ENCODE data around the gene HNF4A.

Gene HNF4A

DNA sequence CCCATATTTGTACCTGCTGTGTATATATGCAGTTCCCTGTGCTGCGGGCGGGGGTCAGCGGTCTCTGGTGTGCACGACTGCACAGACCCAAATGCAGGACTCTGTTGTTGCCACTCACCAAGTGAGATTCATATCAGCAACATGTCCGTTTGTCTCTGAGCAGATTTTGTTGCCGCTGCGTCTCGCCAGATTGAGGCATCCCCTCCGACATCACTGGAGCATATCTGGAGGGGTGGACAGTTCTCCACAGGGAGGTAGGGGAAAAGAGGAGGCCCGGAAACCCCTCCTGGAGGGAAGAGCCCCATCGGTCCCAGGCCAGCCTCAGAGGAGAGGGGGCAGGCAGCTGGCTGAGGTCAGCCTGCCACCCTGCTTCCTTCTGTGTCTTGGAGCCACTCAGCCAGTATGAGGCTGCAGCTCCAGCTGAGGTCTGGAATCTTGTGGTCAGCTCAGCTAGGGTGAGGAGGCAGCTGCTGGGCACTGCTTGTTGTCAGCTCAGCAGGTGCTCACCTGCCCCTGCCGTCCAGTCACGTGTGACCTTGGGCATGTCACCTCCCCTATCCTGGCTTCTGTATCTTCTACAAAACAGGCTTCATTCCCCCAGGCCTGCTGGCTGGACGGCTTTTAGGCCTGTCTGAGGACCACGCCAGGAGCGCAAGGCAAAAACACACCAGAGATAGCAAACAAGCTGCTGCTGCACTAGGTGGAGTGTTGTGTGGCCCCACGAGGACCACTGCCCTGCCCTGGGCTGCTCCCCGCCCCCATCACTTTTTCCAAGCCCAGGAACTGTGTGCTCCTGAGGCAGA lies 47.1 kb downstream of the HNF4A start:
- no peak for DNase-seq
- no peaks in the 10 kb centered on the region for H3K36me3 ChIP-seq (ENCODE audit: insufficient read depth, low read length)
- H3K9me3 ChIP-seq (ENCODE audit: insufficient read depth, low read length, severe bottlenecking), result no peaks in the 10 kb centered on the region
- H3K27me3 ChIP-seq (ENCODE audit: insufficient read depth, low read length, poor library complexity), result peaks cover 11% of the 10 kb centered on the region
- H3K4me3 ChIP-seq (ENCODE audit: low read depth in 1 of 2, low read length in 2 of 2), result no peak overlapping the region
- TF ChIP-seq CTCF (IDR thresholded peaks at IDR 0.05; ENCODE audit: borderline replicate concordance, extremely low read depth, low read length, poor library complexity, severe bottlenecking), result no peak
- no peak for TF ChIP-seq EZH2 (IDR thresholded peaks at IDR 0.05; ENCODE audit: borderline replicate concordance, low read depth, low read length, severe bottlenecking)
- H2AFZ ChIP-seq (ENCODE audit: low read depth, low read length), result no peak overlapping the region
- no peak overlapping the region for H3K9ac ChIP-seq (ENCODE audit: low read depth, low read length)
- no peak for ATAC-seq (ENCODE audit: insufficient read depth, low read depth)
- H3K4me2 ChIP-seq (ENCODE audit: insufficient read depth, low read length), result no peak overlapping the region
- H3K4me1 ChIP-seq (ENCODE audit: insufficient read depth, low read length), result no peaks in the 10 kb centered on the region
- H3K79me2 ChIP-seq (ENCODE audit: insufficient read depth, low read length), result no peaks in the 10 kb centered on the region
- H3K27ac ChIP-seq (ENCODE audit: low read length), result no peak overlapping the region
- H4K20me1 ChIP-seq (ENCODE audit: insufficient read depth, low read length), result no peaks in the 10 kb centered on the region; the same call in 1 of the 2 replicates

DNA sequence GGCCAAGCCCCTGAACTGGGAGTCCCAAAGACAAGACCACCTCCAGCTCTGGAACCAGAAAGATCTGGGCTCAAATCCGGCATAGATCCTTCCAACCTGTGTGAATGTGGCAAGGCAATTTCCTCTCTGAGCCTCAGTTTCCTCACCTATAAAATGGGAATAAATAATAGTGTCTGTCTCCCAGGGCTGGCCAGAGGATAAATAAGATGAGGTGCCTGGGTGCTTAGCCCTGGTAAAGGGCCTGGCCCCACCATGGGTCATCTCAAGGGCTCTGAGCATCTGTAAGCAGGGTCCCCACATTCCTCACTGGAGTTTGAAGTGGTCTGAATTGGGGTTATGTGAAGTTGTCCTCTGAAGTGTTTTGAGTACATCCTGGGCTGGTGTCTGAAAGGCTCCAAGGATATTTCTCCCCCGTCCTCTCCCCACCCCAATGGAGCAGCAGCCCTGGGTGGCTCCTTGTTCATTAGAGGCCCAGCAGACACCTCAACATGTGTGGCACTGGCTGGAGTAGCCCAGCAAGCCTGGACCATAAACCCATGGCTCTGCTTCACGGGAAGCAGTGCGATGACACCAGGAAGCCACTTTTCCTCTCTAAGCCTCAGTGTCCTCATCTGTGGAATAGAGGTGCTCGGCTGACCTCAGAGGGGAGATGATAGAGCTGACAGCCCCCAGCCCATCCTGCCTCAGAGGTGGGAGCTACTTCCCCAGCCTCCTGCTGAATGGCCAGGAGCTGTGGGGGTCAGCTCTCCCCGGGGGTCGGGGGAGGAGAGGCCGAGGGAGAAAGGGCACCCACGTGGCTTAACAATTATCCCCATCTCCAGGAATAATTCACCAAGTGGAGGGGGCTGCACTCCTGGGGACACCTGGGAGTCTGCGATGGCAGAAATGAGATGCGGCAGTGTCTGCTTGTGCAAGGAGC lies 48.0 kb downstream of the HNF4A start:
- no peaks in the 10 kb centered on the region for H3K4me1 ChIP-seq (ENCODE audit: insufficient read depth, low read length)
- no peaks in the 10 kb centered on the region for H3K9me3 ChIP-seq (ENCODE audit: insufficient read depth, low read length, severe bottlenecking)
- no peak overlapping the region for H3K27ac ChIP-seq (ENCODE audit: low read length)
- H3K27me3 ChIP-seq (ENCODE audit: insufficient read depth, low read length, poor library complexity), result peaks cover 8% of the 10 kb centered on the region
- no peak overlapping the region for H2AFZ ChIP-seq (ENCODE audit: low read depth, low read length)
- no peaks in the 10 kb centered on the region; the same call in 1 of the 2 replicates for H4K20me1 ChIP-seq (ENCODE audit: insufficient read depth, low read length)
- H3K4me2 ChIP-seq (ENCODE audit: insufficient read depth, low read length), result no peak overlapping the region
- H3K4me3 ChIP-seq (ENCODE audit: low read depth in 1 of 2, low read length in 2 of 2), result no peak overlapping the region
- no peak overlapping the region for H3K9ac ChIP-seq (ENCODE audit: low read depth, low read length)
- ATAC-seq (ENCODE audit: insufficient read depth, low read depth) (no peak), DNase-seq (no peak)
- H3K36me3 ChIP-seq (ENCODE audit: insufficient read depth, low read length), result no peaks in the 10 kb centered on the region
- TF ChIP-seq EZH2 (IDR thresholded peaks at IDR 0.05; ENCODE audit: borderline replicate concordance, low read depth, low read length, severe bottlenecking) (no peak), CTCF (IDR thresholded peaks at IDR 0.05; ENCODE audit: borderline replicate concordance, extremely low read depth, low read length, poor library complexity, severe bottlenecking) (no peak)
- no peaks in the 10 kb centered on the region for H3K79me2 ChIP-seq (ENCODE audit: insufficient read depth, low read length)

DNA sequence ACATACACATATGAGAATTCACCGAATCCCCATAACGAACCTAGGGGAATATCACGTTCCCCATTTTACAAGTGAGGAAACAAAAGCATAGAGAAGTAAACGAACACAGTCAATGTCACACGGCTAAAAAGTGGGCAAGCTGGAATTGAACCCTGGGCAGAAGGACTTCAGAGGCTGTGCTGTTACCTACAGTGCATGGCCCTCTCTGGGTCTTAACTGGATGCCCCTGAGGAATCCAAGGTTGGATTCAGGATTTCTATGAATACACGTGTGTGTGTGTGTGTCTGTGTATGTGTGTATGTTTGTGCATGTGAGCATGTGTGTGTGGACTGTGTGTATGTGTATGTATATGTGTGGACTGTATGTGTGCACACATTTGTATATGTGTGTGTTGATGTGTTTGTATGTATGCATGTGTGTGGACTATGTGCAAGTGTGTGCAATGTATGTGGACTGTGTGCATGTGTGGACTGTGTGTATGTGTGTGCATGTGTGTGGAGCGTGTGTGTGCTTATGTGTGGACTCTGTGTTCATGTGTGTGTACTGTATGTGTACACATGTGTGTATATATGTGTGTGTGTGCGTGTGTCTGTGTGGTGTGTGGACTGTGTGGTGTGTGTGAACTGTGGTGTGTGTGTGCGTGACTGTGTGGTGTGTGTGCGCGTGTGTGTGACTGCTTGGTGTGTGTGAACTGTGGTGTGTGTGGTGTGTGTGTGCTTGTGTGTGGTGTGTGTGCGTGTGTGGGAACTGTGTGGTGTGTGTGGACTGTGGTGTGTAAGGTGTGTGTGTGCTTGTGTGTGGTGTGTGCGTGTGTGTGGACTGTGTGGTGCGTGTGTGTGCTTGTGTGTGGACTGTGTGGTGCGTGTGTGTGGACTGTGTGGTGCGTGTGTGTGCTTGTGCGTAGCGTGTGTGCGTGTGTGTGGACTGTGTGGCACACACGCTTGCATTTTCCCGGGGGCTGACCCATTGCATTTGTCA lies 49.0 kb downstream of the HNF4A start:
- Histone ChIP-seq H3K27ac (ENCODE audit: low read length) (no peak overlapping the region), H4K20me1 (ENCODE audit: insufficient read depth, low read length) (no peaks in the 10 kb centered on the region; the same call in 1 of the 2 replicates), H3K4me2 (ENCODE audit: insufficient read depth, low read length) (no peak overlapping the region), H3K9me3 (ENCODE audit: insufficient read depth, low read length, severe bottlenecking) (no peaks in the 10 kb centered on the region), H3K4me1 (ENCODE audit: insufficient read depth, low read length) (no peaks in the 10 kb centered on the region), H3K27me3 (ENCODE audit: insufficient read depth, low read length, poor library complexity) (peaks cover 8% of the 10 kb centered on the region), H3K9ac (ENCODE audit: low read depth, low read length) (no peak overlapping the region), H3K79me2 (ENCODE audit: insufficient read depth, low read length) (no peaks in the 10 kb centered on the region), H2AFZ (ENCODE audit: low read depth, low read length) (no peak overlapping the region), H3K36me3 (ENCODE audit: insufficient read depth, low read length) (no peaks in the 10 kb centered on the region), H3K4me3 (ENCODE audit: low read depth in 1 of 2, low read length in 2 of 2) (no peak overlapping the region)
- no peak for TF ChIP-seq CTCF (IDR thresholded peaks at IDR 0.05; ENCODE audit: borderline replicate concordance, extremely low read depth, low read length, poor library complexity, severe bottlenecking)
- TF ChIP-seq EZH2 (IDR thresholded peaks at IDR 0.05; ENCODE audit: borderline replicate concordance, low read depth, low read length, severe bottlenecking), result no peak
- ATAC-seq (ENCODE audit: insufficient read depth, low read depth), result no peak
- DNase-seq, result no peak
